GM10266 (cell line): Measurements from ENCODE around the gene JADE1.

Experiments
- DNase-seq: peaks from one replicate; pipeline ENCODE4 v3.0.0; 2012; ENCODE audit errors: extremely low spot score
- CTCF ChIP-seq: IDR thresholded peaks from 2 replicates; pipeline ENCODE4 v1.5.1; 2012; ENCODE audit warnings: mild to moderate bottlenecking, low read depth; ENCODE audit not compliant: control insufficient read depth, insufficient read depth; ENCODE audit errors: missing control alignments

The JADE1 gene

GRCh38 chr4:128835498-128836222 lies 26.2 kb downstream of the JADE1 start:
- no peak for DNase-seq
- TF ChIP-seq CTCF, result no peak

- DNase-seq, result no peak
- no peak for TF ChIP-seq CTCF
Measured at GRCh38 chr4:128837198-128837597, 27.7 kb downstream of the JADE1 start.

GRCh38 chr4:128837679-128838078 lies 28.2 kb downstream of the JADE1 start:
- no peak for DNase-seq
- TF ChIP-seq CTCF, result no peak

GRCh38 chr4:128840711-128841318 lies 31.3 kb downstream of the JADE1 start:
- no peak for DNase-seq
- no peak for TF ChIP-seq CTCF

- no peak for DNase-seq
- TF ChIP-seq CTCF, result no peak
Measured at GRCh38 chr4:128841402-128841801, 31.9 kb downstream of the JADE1 start.

- DNase-seq, result no peak
- no peak for TF ChIP-seq CTCF
Measured at GRCh38 chr4:128844931-128845330, 35.4 kb downstream of the JADE1 start.

- DNase-seq, result no peak
- TF ChIP-seq CTCF, result no peak
Measured at GRCh38 chr4:128846063-128846462, 36.6 kb downstream of the JADE1 start.
